ENCODE data around the gene IFRD2. TPM values are rescaled to one million over a fixed set of nuclear protein-coding genes. Genes with fewer than 3 reads are reported as not detected.

The IFRD2 gene
- total and polyA plus RNA-seq, 2 experiments from 2014 or later: 80.8 to 91.5 TPM

DNA sequence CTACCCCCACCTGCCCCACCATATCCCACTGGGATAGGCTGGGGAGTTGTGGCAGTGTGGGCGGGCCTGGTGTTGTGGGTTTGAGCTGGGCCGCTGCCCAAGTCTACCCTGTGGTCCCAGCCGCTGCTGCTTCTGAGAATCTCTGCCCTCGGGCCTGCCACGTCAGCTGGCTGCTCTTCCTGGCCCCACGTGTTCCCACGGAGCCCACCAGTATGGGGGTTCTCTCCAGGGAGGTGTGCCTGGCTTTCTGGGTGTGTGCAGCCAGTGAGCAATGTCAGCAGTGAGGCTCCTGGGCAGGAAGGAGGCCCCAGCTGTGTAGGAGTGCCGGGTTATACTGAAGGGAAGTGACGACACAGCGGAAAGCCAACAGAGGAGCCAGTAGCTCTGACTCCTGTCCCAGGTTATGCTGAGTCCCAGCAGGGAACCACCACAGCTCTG is 45.7 kb downstream of the IFRD2 start:
- H3K9me3 Mint-ChIP-seq: no peaks in the 10 kb centered on the region
- H3K27me3 Mint-ChIP-seq (ENCODE audit: insufficient read depth, low read depth, poor library complexity): peaks cover 18% of the 10 kb centered on the region
- H3K4me1 Mint-ChIP-seq: peaks cover 61% of the 10 kb centered on the region
- ATAC-seq (peak; percentile 13), DNase-seq (ENCODE audit: low spot score) (peak; percentile 52)
- H3K4me3 Mint-ChIP-seq: peak overlapping the region; percentile 7; the same call in 2 of the 3 replicates
- H4K20me1 ChIP-seq (replicated peaks; ENCODE audit: insufficient read depth): peaks cover 52% of the 10 kb centered on the region
- no peak for TF ChIP-seq JUNB (IDR thresholded peaks at IDR 0.05; ENCODE audit: unreplicated experiment)
- TF ChIP-seq, protein P1, sequence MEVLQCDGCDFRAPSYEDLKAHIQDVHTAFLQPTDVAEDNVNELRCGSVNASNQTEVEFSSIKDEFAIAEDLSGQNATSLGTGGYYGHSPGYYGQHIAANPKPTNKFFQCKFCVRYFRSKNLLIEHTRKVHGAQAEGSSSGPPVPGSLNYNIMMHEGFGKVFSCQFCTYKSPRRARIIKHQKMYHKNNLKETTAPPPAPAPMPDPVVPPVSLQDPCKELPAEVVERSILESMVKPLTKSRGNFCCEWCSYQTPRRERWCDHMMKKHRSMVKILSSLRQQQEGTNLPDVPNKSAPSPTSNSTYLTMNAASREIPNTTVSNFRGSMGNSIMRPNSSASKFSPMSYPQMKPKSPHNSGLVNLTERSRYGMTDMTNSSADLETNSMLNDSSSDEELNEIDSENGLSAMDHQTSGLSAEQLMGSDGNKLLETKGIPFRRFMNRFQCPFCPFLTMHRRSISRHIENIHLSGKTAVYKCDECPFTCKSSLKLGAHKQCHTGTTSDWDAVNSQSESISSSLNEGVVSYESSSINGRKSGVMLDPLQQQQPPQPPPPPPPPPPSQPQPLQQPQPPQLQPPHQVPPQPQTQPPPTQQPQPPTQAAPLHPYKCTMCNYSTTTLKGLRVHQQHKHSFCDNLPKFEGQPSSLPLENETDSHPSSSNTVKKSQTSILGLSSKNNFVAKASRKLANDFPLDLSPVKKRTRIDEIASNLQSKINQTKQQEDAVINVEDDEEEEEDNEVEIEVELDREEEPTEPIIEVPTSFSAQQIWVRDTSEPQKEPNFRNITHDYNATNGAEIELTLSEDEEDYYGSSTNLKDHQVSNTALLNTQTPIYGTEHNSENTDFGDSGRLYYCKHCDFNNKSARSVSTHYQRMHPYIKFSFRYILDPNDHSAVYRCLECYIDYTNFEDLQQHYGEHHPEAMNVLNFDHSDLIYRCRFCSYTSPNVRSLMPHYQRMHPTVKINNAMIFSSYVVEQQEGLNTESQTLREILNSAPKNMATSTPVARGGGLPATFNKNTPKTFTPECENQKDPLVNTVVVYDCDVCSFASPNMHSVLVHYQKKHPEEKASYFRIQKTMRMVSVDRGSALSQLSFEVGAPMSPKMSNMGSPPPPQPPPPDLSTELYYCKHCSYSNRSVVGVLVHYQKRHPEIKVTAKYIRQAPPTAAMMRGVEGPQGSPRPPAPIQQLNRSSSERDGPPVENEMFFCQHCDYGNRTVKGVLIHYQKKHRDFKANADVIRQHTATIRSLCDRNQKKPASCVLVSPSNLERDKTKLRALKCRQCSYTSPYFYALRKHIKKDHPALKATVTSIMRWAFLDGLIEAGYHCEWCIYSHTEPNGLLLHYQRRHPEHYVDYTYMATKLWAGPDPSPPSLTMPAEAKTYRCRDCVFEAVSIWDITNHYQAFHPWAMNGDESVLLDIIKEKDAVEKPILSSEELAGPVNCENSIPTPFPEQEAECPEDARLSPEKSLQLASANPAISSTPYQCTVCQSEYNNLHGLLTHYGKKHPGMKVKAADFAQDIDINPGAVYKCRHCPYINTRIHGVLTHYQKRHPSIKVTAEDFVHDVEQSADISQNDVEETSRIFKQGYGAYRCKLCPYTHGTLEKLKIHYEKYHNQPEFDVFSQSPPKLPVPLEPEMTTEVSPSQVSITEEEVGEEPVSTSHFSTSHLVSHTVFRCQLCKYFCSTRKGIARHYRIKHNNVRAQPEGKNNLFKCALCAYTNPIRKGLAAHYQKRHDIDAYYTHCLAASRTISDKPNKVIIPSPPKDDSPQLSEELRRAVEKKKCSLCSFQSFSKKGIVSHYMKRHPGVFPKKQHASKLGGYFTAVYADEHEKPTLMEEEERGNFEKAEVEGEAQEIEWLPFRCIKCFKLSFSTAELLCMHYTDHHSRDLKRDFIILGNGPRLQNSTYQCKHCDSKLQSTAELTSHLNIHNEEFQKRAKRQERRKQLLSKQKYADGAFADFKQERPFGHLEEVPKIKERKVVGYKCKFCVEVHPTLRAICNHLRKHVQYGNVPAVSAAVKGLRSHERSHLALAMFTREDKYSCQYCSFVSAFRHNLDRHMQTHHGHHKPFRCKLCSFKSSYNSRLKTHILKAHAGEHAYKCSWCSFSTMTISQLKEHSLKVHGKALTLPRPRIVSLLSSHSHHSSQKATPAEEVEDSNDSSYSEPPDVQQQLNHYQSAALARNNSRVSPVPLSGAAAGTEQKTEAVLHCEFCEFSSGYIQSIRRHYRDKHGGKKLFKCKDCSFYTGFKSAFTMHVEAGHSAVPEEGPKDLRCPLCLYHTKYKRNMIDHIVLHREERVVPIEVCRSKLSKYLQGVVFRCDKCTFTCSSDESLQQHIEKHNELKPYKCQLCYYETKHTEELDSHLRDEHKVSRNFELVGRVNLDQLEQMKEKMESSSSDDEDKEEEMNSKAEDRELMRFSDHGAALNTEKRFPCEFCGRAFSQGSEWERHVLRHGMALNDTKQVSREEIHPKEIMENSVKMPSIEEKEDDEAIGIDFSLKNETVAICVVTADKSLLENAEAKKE (CRISPR knock-in tag; IDR thresholded peaks at IDR 0.05): no peak
- TF ChIP-seq, protein P2, sequence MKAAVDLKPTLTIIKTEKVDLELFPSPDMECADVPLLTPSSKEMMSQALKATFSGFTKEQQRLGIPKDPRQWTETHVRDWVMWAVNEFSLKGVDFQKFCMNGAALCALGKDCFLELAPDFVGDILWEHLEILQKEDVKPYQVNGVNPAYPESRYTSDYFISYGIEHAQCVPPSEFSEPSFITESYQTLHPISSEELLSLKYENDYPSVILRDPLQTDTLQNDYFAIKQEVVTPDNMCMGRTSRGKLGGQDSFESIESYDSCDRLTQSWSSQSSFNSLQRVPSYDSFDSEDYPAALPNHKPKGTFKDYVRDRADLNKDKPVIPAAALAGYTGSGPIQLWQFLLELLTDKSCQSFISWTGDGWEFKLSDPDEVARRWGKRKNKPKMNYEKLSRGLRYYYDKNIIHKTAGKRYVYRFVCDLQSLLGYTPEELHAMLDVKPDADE (IDR thresholded peaks at IDR 0.05): no peak
- TF ChIP-seq STAT1 (IDR thresholded peaks at IDR 0.05; ENCODE audit: unreplicated experiment): no peak
- no peak for TF ChIP-seq EZH2phosphoT487 (IDR thresholded peaks at IDR 0.05; ENCODE audit: unreplicated experiment)
- no peak for TF ChIP-seq POLR2AphosphoS5 (IDR thresholded peaks at IDR 0.05; ENCODE audit: low read depth)
- no peak for TF ChIP-seq ZNF331 (CRISPR knock-in tag; IDR thresholded peaks at IDR 0.05; ENCODE audit: low read depth)
- no peak for TF ChIP-seq EZH2 (IDR thresholded peaks at IDR 0.05; ENCODE audit: low read depth, unreplicated experiment)
- TF ChIP-seq, protein P3, sequence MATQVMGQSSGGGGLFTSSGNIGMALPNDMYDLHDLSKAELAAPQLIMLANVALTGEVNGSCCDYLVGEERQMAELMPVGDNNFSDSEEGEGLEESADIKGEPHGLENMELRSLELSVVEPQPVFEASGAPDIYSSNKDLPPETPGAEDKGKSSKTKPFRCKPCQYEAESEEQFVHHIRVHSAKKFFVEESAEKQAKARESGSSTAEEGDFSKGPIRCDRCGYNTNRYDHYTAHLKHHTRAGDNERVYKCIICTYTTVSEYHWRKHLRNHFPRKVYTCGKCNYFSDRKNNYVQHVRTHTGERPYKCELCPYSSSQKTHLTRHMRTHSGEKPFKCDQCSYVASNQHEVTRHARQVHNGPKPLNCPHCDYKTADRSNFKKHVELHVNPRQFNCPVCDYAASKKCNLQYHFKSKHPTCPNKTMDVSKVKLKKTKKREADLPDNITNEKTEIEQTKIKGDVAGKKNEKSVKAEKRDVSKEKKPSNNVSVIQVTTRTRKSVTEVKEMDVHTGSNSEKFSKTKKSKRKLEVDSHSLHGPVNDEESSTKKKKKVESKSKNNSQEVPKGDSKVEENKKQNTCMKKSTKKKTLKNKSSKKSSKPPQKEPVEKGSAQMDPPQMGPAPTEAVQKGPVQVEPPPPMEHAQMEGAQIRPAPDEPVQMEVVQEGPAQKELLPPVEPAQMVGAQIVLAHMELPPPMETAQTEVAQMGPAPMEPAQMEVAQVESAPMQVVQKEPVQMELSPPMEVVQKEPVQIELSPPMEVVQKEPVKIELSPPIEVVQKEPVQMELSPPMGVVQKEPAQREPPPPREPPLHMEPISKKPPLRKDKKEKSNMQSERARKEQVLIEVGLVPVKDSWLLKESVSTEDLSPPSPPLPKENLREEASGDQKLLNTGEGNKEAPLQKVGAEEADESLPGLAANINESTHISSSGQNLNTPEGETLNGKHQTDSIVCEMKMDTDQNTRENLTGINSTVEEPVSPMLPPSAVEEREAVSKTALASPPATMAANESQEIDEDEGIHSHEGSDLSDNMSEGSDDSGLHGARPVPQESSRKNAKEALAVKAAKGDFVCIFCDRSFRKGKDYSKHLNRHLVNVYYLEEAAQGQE (IDR thresholded peaks at IDR 0.05; ENCODE audit: unreplicated experiment): no peak
- TF ChIP-seq NANOG (IDR thresholded peaks at IDR 0.05; ENCODE audit: borderline replicate concordance): no peak
- TF ChIP-seq CREB1 (CRISPR knock-in tag; IDR thresholded peaks at IDR 0.05; ENCODE audit: low read depth): no peak
- no peaks in the 10 kb centered on the region for H3K27me3 ChIP-seq (ENCODE audit: insufficient read depth)
- H2AFZ ChIP-seq: no peak overlapping the region
- no peaks in the 10 kb centered on the region for H3K9me2 ChIP-seq (ENCODE audit: insufficient read depth)
- peak overlapping the region; percentile 92 for H3K27ac ChIP-seq (ENCODE audit: low read depth)
- H3F3A ChIP-seq (replicated peaks; ENCODE audit: low read depth): peaks cover 11% of the 10 kb centered on the region; the same call in 1 of the 2 replicates
- H3K27ac Mint-ChIP-seq: peak overlapping the region; percentile 94
- peaks cover 19% of the 10 kb centered on the region for H3K36me3 Mint-ChIP-seq (ENCODE audit: low read depth)
- H3K4me2 ChIP-seq: peak overlapping the region; percentile 72
- no peaks in the 10 kb centered on the region for H3K36me3 ChIP-seq (ENCODE audit: insufficient read depth)
- peaks cover 44% of the 10 kb centered on the region for H3K4me1 ChIP-seq (ENCODE audit: insufficient read depth)
- H3K4me3 ChIP-seq: 0 out of 2 replicates have a peak overlapping the region, but pooled peaks have one; percentile 35
- peaks cover 85% of the 10 kb centered on the region for H3K79me2 ChIP-seq (replicated peaks; ENCODE audit: insufficient read depth)

Data from GM23338 (cell line).